SK-N-SH (cell line): ENCODE measurements around the gene PTPRD.

Source experiments
- CHD2 ChIP-seq: fragments of 150-350 bp; IDR thresholded peaks from 2 replicates; pipeline ENCODE4 v1.6.1; 2018; ENCODE audit warnings: low read length; ENCODE audit not compliant: partially characterized antibody
- CTCF ChIP-seq: fragments of 200-600 bp; sonication (generic); IDR thresholded peaks from 2 replicates; pipeline ENCODE4 v1.6.1; 2017; ENCODE audit warnings: antibody characterized with exemption, mild to moderate bottlenecking, moderate library complexity
- JUND ChIP-seq: IDR thresholded peaks from 2 replicates; pipeline ENCODE4 v1.4.0; 2012
- MAX ChIP-seq: IDR thresholded peaks from 2 replicates; pipeline ENCODE4 v1.4.0; 2012; ENCODE audit warnings: low read depth
- MXI1 ChIP-seq: IDR thresholded peaks from 2 replicates; pipeline ENCODE4 v1.6.1; 2012; ENCODE audit warnings: mild to moderate bottlenecking, low read depth, low read length, improper control_type of control experiment
- POLR2AphosphoS5 ChIP-seq: IDR thresholded peaks from 2 replicates; pipeline ENCODE4 v1.6.1; 2012; ENCODE audit warnings: low read depth, low read length
- RCOR1 ChIP-seq: fragments of 150-350 bp; IDR thresholded peaks from 2 replicates; pipeline ENCODE4 v1.6.1; 2017; ENCODE audit warnings: antibody characterized with exemption, low read length
- REST ChIP-seq: IDR thresholded peaks from 2 replicates; pipeline ENCODE4 v1.6.1; 2012; ENCODE audit warnings: mild to moderate bottlenecking, low read depth, low read length, moderate library complexity
- RFX5 ChIP-seq: IDR thresholded peaks from 2 replicates; pipeline ENCODE4 v1.6.1; 2012; ENCODE audit warnings: mild to moderate bottlenecking, improper control_type of control experiment, low read length
- RXRA ChIP-seq: IDR thresholded peaks from 2 replicates; pipeline ENCODE4 v1.4.0; 2012; ENCODE audit warnings: low read depth, mild to moderate bottlenecking, borderline replicate concordance
- SIN3A ChIP-seq: IDR thresholded peaks from 2 replicates; pipeline ENCODE4 v1.6.1; 2012; ENCODE audit warnings: low read depth, mild to moderate bottlenecking, low read length, moderate library complexity, borderline replicate concordance
- SMC3 ChIP-seq: IDR thresholded peaks from 2 replicates; pipeline ENCODE4 v1.6.1; 2012; ENCODE audit warnings: low read depth, low read length, improper control_type of control experiment
- TAF1 ChIP-seq: IDR thresholded peaks from 2 replicates; pipeline ENCODE4 v1.6.1; 2012; ENCODE audit warnings: low read depth, mild to moderate bottlenecking, low read length, moderate library complexity, borderline replicate concordance
- YY1 ChIP-seq: IDR thresholded peaks from 2 replicates; pipeline ENCODE4 v1.4.0; 2012; ENCODE audit warnings: low read depth, mild to moderate bottlenecking

GRCh38 chr9:8780386-8780785 lies 1832.4 kb downstream of the PTPRD start:
- TF ChIP-seq RFX5 (no peak), CTCF (no peak), JUND (no peak), YY1 (no peak), MAX (no peak), SMC3 (no peak), POLR2AphosphoS5 (no peak), TAF1 (no peak), CHD2 (no peak), RXRA (no peak), REST (no peak), RCOR1 (no peak), SIN3A (no peak), MXI1 (no peak)
